K562 (cell line): Measurements from ENCODE around the gene GATC. TPM values are rescaled to one million over a fixed set of nuclear protein-coding genes. Genes with fewer than 3 reads are reported as not detected.

Experiments
- ATAC-seq: fragments of 200-7000 bp; cut with Tn5 transposase; 3 replicates; pipeline ENCODE4 v1.9.1; 2020; ENCODE audit warnings: moderate library complexity
- BruUV-seq: library from RNA; stranded (reverse); fragments of 400-500 nt; replicated peaks from 2 replicates; lab custom pipeline; 2021; lab: Mats Ljungman, UMichigan
- CTCF ChIA-PET: fragments of 300-600 bp; formaldehyde crosslinking; extraction: SDS; loops from one replicate; lab custom pipeline; 2021; ENCODE audit warnings: low intra/inter-chr PET ratio; lab: Yijun Ruan, JAX
- POLR2A ChIA-PET: fragments of 300-600, 350-650 bp; sonication (Branson Sonifier 250); formaldehyde crosslinking; extraction: SDS; loops from one replicate; lab custom pipeline; 2021; ENCODE audit warnings: antibody characterized with exemption, inconsistent platforms; lab: Yijun Ruan, JAX
- DNase-seq, 4 experiments: peaks; one replicate each; pipeline versions ENCODE4 v3.0.0 to v3.0.0-alpha.2; 2011 to 2018; ENCODE audit warnings: low spot score in 3 of 4, mixed read lengths in 3 of 4; ENCODE audit errors: extremely low read depth in 1 of 4
- FAIRE-seq: peaks from 2 replicates; lab custom pipeline; 2011; peaks lifted over from hg19 to GRCh38; lab: Jason Lieb, UNC
- H2AFZ ChIP-seq: 2 replicates; pipeline ENCODE4 v1.6.0; 2011; ENCODE audit warnings: low read depth, low read length, control low read depth, inconsistent platforms
- H3K27ac ChIP-seq: fragments of 200-600 bp; 3 replicates; pipeline ENCODE4 v1.8.0; 2011; ENCODE audit warnings: low read depth, mild to moderate bottlenecking, control low read depth, inconsistent platforms, low read length, moderate library complexity, mixed read lengths; ENCODE audit errors: extremely low read depth
- H3K27me3 ChIP-seq, 2 experiments: fragments of 300-600 bp in 1 of 2; 2 replicates in 1 of 2; 3 replicates in 1 of 2; pipeline versions ENCODE4 v1.6.0 to v1.8.0; 2011; ENCODE audit warnings: inconsistent platforms in 2 of 2, low read length in 2 of 2, mild to moderate bottlenecking in 1 of 2, mixed read lengths in 1 of 2, moderate library complexity in 1 of 2; ENCODE audit not compliant: control insufficient read depth in 2 of 2, insufficient read depth in 2 of 2
- H3K36me3 ChIP-seq: fragments of 300-600 bp; 3 replicates; pipeline ENCODE4 v1.8.0; 2011; ENCODE audit warnings: mild to moderate bottlenecking, low read length, inconsistent platforms; ENCODE audit not compliant: control insufficient read depth, insufficient read depth
- H3K4me1 ChIP-seq, 2 experiments: fragments of 200-600 bp in 1 of 2; replicated peaks in 1 of 2; 2 replicates in 1 of 2; 3 replicates in 1 of 2; pipeline versions ENCODE4 v1.5.1 to v1.8.0; 2011; ENCODE audit warnings: inconsistent platforms in 2 of 2, low read length in 2 of 2, mild to moderate bottlenecking in 1 of 2, mixed read lengths in 1 of 2, moderate library complexity in 1 of 2; ENCODE audit not compliant: control insufficient read depth in 2 of 2, insufficient read depth in 2 of 2
- H3K4me2 ChIP-seq: 2 replicates; pipeline ENCODE4 v1.6.1; 2011; ENCODE audit warnings: low read length, control low read depth, inconsistent platforms, mixed read lengths; ENCODE audit not compliant: insufficient read depth
- H3K4me3 ChIP-seq: fragments of 200-600 bp; sonication (generic), shearing (Covaris generic); 2 replicates; pipeline ENCODE4 v1.5.1; 2016; ENCODE audit warnings: control low read depth, inconsistent platforms
- H3K79me2 ChIP-seq: fragments of 200-600 bp; 3 replicates; pipeline ENCODE4 v1.8.0; 2011; ENCODE audit warnings: low read length, inconsistent platforms; ENCODE audit not compliant: control insufficient read depth, insufficient read depth
- H3K9ac ChIP-seq, 2 experiments: 2 replicates each; pipeline versions ENCODE4 v1.6.0 to v1.6.1; 2011; ENCODE audit warnings: low read depth in 2 of 2, low read length in 2 of 2, control low read depth in 1 of 2, inconsistent platforms in 1 of 2, mild to moderate bottlenecking in 1 of 2, mixed read lengths in 1 of 2; ENCODE audit not compliant: insufficient read depth in 1 of 2
- H3K9me1 ChIP-seq: one replicate; pipeline ENCODE4 v1.6.0; 2011; ENCODE audit warnings: inconsistent platforms, mild to moderate bottlenecking, low read length, moderate library complexity; ENCODE audit not compliant: control insufficient read depth, insufficient read depth
- H3K9me3 ChIP-seq: replicated peaks from 2 replicates; pipeline ENCODE4 v1.5.1; 2011; ENCODE audit warnings: low read depth, low read length, inconsistent platforms; ENCODE audit not compliant: control insufficient read depth, insufficient read depth
- H4K20me1 ChIP-seq: replicated peaks from 2 replicates; pipeline ENCODE4 v1.6.1; 2011; ENCODE audit warnings: low read length, inconsistent platforms, mixed read lengths; ENCODE audit not compliant: control insufficient read depth, insufficient read depth
- MCM7 ChIP-seq, 2 experiments: fragments of 450-650 bp; IDR thresholded peaks; 2 replicates each; pipeline ENCODE4 v1.6.1; 2016 to 2018
- NR2C1 ChIP-seq, 2 experiments: fragments of 450-650 bp; IDR thresholded peaks; 2 replicates each; pipeline ENCODE4 v1.6.1; 2017; ENCODE audit warnings: mild to moderate bottlenecking in 2 of 2, antibody characterized with exemption in 1 of 2, inconsistent platforms in 1 of 2, missing compliant biosample characterization in 1 of 2, missing genetic modification characterization in 1 of 2
- PRDM10 ChIP-seq: fragments of 450-650 bp; IDR thresholded peaks from 2 replicates; pipeline ENCODE4 v1.6.1; 2018; ENCODE audit not compliant: partially characterized antibody
- WGBS: fragments of 100-300 bp; shearing (Covaris generic); methylation state at CpG from one replicate; pipeline ENCODE4 v1.1.6; 2016; ENCODE audit warnings: low coverage, mixed read lengths; ENCODE audit not compliant: insufficient coverage; ENCODE audit errors: missing lambda C conversion rate; 5-methylcytosine and 5-hydroxymethylcytosine counted together
- in situ Hi-C: fragments of 300-500 bp; cut with MboI; formaldehyde crosslinking; loops from 4 replicates; pipeline ENCODE4 v1.15.0; 2018; ENCODE audit warnings: inconsistent platforms, mixed read lengths
- intact Hi-C: fragments of 100-400 bp; cut with micrococcal nuclease; formaldehyde crosslinking; loops from 2 replicates; pipeline ENCODE4 v1.14.2; 2022
- polyA plus RNA-seq, 8 experiments: library from polyadenylated mRNA; depleted of rRNA in 4 of 8; stranded (reverse) in 5 of 8; unstranded in 3 of 8; fragments of >200 nt; fragmentation: Nextera tagmentation in 2 of 8; fragmentation: Illumina TruSeq in 1 of 8; extraction: Ambion mirVana in 2 of 8; extraction: Trizol in 1 of 8; gene quantifications; 2 replicates each; pipeline versions ENCODE4 v1.2.1 to v1.2.3, GENCODE V29; 2011 to 2014; ENCODE audit warnings: inconsistent platforms in 1 of 8, missing spikeins in 1 of 8
- total RNA-seq, 7 experiments: library from RNA; depleted of rRNA in 6 of 7; stranded (reverse); fragments of >200 nt in 6 of 7; fragmentation: Illumina TruSeq in 2 of 7; extraction: Trizol in 2 of 7; gene quantifications; 2 replicates each; pipeline versions ENCODE4 v1.2.1 to v1.2.3, GENCODE V29; 2011 to 2021; ENCODE audit warnings: low replicate concordance in 1 of 7
- TF ChIP-seq, protein P1 (sequence below): fragments of 450-650 bp; IDR thresholded peaks from 2 replicates; pipeline ENCODE4 v1.6.1; 2016; ENCODE audit warnings: low read depth

The GATC gene
- total and polyA plus RNA-seq, 9 of the 15 experiments (the other 6 are each of a cell fraction or from before 2014, with no cell fraction given): 5.8 to 52.6 (median 28.2) TPM

GRCh38 chr12:120496413-120497340 lies 50.4 kb downstream of the GATC start (continued):
- TF ChIP-seq PRDM10: peak; percentile 74

DNA sequence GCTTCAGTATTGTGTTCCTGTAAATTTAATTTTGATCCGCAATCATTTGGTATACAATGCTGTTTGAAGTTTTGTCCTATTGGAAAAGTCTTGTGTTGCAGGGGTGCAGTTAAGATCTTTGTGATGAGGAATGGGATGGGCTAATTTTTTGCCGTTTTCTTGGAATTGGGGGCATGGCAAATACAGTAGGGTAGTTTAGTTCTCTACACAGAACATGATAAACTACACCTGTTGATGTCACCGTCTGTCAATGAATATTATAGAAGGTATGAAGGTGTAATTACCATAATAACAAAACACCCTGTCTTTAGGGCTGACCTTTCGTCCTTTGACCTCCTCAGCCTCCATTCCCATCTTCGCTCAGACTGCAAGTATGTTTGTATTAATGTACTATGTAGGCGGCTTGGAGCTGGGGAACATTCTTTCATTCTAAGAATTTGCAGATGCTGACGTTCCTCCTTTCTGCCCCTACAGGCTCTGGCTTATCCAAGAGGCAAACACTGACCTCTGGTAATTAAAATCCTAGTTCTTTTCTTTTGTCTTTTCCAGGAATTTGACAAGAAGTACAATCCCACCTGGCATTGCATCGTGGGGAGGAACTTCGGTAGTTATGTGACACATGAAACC lies 51.4 kb downstream of the GATC start:
- FAIRE-seq: no peak
- H3K9me1 ChIP-seq: no peaks in the 10 kb centered on the region
- no peak for DNase-seq
- H3K4me3 ChIP-seq: peak overlapping the region; percentile 97
- H3K9me3 ChIP-seq: 0 out of 2 replicates have a peak, but pooled peaks cover 2% of the 10 kb centered on the region
- 0 out of 3 replicates have a peak overlapping the region, but pooled peaks have one; percentile 86 for H3K27ac ChIP-seq
- POLR2A ChIA-PET: interaction anchor here (0.5 to 4.6 kb wide), 8 partner anchors 8 to 43 kb away, joined by 3 to 21 read pairs (median 6); a partner anchor contains a TSS
- in situ Hi-C loops (no loop called here), intact Hi-C loops (loop anchor here (2.0 kb wide), 1 partner anchor 43 kb away; no protein-coding TSS in a partner anchor)
- CTCF ChIA-PET: interaction anchor here (1.0 kb wide), 1 partner anchor 25 kb away, joined by 3 read pairs; no protein-coding TSS in a partner anchor
- H2AFZ ChIP-seq: no peak overlapping the region
- H4K20me1 ChIP-seq: peaks cover 12% of the 10 kb centered on the region; the same call in 1 of the 2 replicates
- H3K36me3 ChIP-seq: peaks cover 24% of the 10 kb centered on the region; the same call in 2 of the 3 replicates
- ATAC-seq: no peak
- BruUV-seq: no TSS peak
- peaks cover 43% of the 10 kb centered on the region for H3K79me2 ChIP-seq
- H3K27me3 ChIP-seq: no peaks in the 10 kb centered on the region
- H3K9ac ChIP-seq: peak overlapping the region in 1 of 2 experiments; percentile 77; a peak in 2 of 4 replicates
- peak overlapping the region; percentile 96 for H3K4me2 ChIP-seq
- 25% methylated on average over 9 of the region's 9 CpGs for whole genome bisulfite sequencing
- H3K4me1 ChIP-seq: peaks cover 2 to 15% of the 10 kb centered on the region in 2 experiments; a peak in 3 of 5 replicates
- no peak for TF ChIP-seq MCM7 (IDR thresholded peaks at IDR 0.05)
- TF ChIP-seq NR2C1 (IDR thresholded peaks at IDR 0.05): no peak
- TF ChIP-seq NR2C1 (tag; IDR thresholded peaks at IDR 0.05): peak; percentile 40
- TF ChIP-seq, protein P1, sequence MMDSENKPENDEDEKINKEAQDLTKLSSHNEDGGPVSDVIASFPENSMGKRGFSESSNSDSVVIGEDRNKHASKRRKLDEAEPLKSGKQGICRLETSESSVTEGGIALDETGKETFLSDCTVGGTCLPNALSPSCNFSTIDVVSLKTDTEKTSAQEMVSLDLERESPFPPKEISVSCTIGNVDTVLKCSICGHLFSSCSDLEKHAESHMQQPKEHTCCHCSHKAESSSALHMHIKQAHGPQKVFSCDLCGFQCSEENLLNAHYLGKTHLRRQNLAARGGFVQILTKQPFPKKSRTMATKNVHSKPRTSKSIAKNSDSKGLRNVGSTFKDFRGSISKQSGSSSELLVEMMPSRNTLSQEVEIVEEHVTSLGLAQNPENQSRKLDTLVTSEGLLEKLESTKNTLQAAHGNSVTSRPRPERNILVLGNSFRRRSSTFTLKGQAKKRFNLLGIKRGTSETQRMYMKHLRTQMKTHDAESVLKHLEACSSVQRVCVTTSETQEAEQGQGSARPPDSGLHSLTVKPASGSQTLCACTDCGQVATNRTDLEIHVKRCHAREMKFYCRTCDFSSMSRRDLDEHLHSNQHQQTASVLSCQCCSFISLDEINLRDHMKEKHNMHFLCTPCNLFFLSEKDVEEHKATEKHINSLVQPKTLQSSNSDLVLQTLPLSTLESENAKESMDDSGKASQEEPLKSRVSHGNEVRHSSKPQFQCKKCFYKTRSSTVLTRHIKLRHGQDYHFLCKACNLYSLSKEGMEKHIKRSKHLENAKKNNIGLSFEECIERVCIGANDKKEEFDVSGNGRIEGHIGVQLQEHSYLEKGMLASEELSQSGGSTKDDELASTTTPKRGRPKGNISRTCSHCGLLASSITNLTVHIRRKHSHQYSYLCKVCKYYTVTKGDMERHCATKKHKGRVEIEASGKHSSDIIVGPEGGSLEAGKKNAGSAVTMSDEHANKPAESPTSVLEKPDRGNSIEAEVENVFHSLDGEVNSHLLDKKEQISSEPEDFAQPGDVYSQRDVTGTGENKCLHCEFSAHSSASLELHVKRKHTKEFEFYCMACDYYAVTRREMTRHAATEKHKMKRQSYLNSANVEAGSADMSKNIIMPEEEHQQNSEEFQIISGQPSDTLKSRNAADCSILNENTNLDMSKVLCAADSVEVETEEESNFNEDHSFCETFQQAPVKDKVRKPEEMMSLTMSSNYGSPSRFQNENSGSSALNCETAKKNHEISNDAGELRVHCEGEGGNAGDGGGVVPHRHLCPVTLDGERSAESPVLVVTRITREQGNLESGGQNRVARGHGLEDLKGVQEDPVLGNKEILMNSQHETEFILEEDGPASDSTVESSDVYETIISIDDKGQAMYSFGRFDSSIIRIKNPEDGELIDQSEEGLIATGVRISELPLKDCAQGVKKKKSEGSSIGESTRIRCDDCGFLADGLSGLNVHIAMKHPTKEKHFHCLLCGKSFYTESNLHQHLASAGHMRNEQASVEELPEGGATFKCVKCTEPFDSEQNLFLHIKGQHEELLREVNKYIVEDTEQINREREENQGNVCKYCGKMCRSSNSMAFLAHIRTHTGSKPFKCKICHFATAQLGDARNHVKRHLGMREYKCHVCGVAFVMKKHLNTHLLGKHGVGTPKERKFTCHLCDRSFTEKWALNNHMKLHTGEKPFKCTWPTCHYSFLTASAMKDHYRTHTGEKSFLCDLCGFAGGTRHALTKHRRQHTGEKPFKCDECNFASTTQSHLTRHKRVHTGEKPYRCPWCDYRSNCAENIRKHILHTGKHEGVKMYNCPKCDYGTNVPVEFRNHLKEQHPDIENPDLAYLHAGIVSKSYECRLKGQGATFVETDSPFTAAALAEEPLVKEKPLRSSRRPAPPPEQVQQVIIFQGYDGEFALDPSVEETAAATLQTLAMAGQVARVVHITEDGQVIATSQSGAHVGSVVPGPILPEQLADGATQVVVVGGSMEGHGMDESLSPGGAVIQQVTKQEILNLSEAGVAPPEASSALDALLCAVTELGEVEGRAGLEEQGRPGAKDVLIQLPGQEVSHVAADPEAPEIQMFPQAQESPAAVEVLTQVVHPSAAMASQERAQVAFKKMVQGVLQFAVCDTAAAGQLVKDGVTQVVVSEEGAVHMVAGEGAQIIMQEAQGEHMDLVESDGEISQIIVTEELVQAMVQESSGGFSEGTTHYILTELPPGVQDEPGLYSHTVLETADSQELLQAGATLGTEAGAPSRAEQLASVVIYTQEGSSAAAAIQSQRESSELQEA: no peak
